Uterus (tissue), 2 donors: Measurements from ENCODE around the gene DAG1.

ENCODE experiments used
- CTCF ChIP-seq, 4 experiments: fragments of 200-600 bp in 2 of 4; fragments of 450-650 bp in 2 of 4; sonication (generic) in 2 of 4; IDR thresholded peaks; one replicate each; pipeline ENCODE4 v1.5.1; 2016 to 2019; ENCODE audit warnings: antibody characterized with exemption in 4 of 4, mild to moderate bottlenecking in 2 of 4, moderate library complexity in 1 of 4
- POLR2A ChIP-seq, 2 donors: fragments of 450-650 bp; IDR thresholded peaks; one replicate each; pipeline ENCODE4 v1.6.1; 2016; ENCODE audit warnings: antibody characterized with exemption in 2 of 2, mild to moderate bottlenecking in 1 of 2, moderate library complexity in 1 of 2

GRCh38 chr3:49556500-49557275 is 86.6 kb downstream of the DAG1 start:
- TF ChIP-seq CTCF (IDR thresholded peaks at IDR 0.05) (no peak), POLR2A (IDR thresholded peaks at IDR 0.05) (no peak)
